DND-41 (cell line): Measurements from ENCODE around the gene PIGW.

Experiments used
- CTCF ChIP-seq: IDR thresholded peaks from 2 replicates; pipeline ENCODE4 v1.5.1; 2012; ENCODE audit warnings: borderline replicate concordance, low read length, moderate library complexity, mild to moderate bottlenecking; ENCODE audit not compliant: poor library complexity, severe bottlenecking; ENCODE audit errors: extremely low read depth
- EZH2 ChIP-seq: IDR thresholded peaks from 3 replicates; pipeline ENCODE4 v1.6.1; 2012; ENCODE audit warnings: borderline replicate concordance, low read depth, mild to moderate bottlenecking, moderate library complexity, low read length, inconsistent platforms; ENCODE audit not compliant: severe bottlenecking

GRCh38 chr17:36566081-36566480 lies 31.3 kb downstream of the PIGW start:
- no peak for TF ChIP-seq CTCF
- no peak for TF ChIP-seq EZH2
